Kidney (tissue), 14 donors: ENCODE results near the gene MAP3K14. TPM values are rescaled to one million over a fixed set of nuclear protein-coding genes. Genes with fewer than 3 reads are reported as not detected.

Source experiments
- DNase-seq, 5 donors: peaks; one replicate each; pipeline ENCODE4 v3.0.0-alpha.2; 2013 to 2020
- FAIRE-seq: peaks from 2 replicates; lab custom pipeline; 2012; peaks lifted over from hg19 to GRCh38; lab: Jason Lieb, UNC
- H3K27ac ChIP-seq, 2 donors: one replicate each; pipeline ENCODE4 v1.7.0; 2013; ENCODE audit warnings: low read depth in 2 of 2, low read length in 2 of 2, inconsistent platforms in 1 of 2
- H3K27me3 ChIP-seq: one replicate; pipeline ENCODE4 v1.7.1; 2013; ENCODE audit warnings: low read length, inconsistent platforms; ENCODE audit not compliant: control insufficient read depth, insufficient read depth
- H3K36me3 ChIP-seq, 3 donors: one replicate each; pipeline versions ENCODE4 v1.7.0 to v1.7.1; 2013; ENCODE audit warnings: low read length in 3 of 3, control low read depth in 1 of 3, inconsistent platforms in 1 of 3; ENCODE audit not compliant: insufficient read depth in 3 of 3, control insufficient read depth in 2 of 3
- H3K4me1 ChIP-seq, 3 donors: one replicate each; pipeline versions ENCODE4 v1.7.0 to v1.7.1; 2013; ENCODE audit warnings: low read length in 3 of 3, inconsistent platforms in 1 of 3, low read depth in 1 of 3; ENCODE audit not compliant: control insufficient read depth in 2 of 3, insufficient read depth in 2 of 3
- H3K4me3 ChIP-seq, 3 donors: one replicate each; pipeline versions ENCODE4 v1.7.0 to v1.8.1; 2013; ENCODE audit warnings: low read length in 3 of 3, control low read depth in 1 of 3, inconsistent platforms in 1 of 3
- H3K9ac ChIP-seq, 3 donors: one replicate each; pipeline versions ENCODE4 v1.7.0 to v1.7.1; 2013; ENCODE audit warnings: low read length in 3 of 3, control low read depth in 1 of 3, inconsistent platforms in 1 of 3
- H3K9me3 ChIP-seq, 3 donors: one replicate each; pipeline versions ENCODE4 v1.7.0 to v1.7.1; 2013; ENCODE audit warnings: low read length in 3 of 3, control low read depth in 1 of 3, inconsistent platforms in 1 of 3; ENCODE audit not compliant: control insufficient read depth in 2 of 3, insufficient read depth in 1 of 3
- CTCF ChIP-seq: IDR thresholded peaks from 3 replicates; pipeline ENCODE4 v1.5.1; 2012; ENCODE audit warnings: mild to moderate bottlenecking, moderate library complexity, borderline replicate concordance; ENCODE audit not compliant: insufficient read depth; ENCODE audit errors: extremely low read depth
- intact Hi-C: fragments of 100-400 bp; cut with DNase I; formaldehyde crosslinking; loops from one replicate; pipeline ENCODE4 v1.11.1; 2022
- polyA plus RNA-seq: library from polyadenylated mRNA; stranded (reverse); fragments of 350-450 nt; fragmentation: Illumina TruSeq; extraction: RNeasy Lipid Tissue Mini Kit (QIAGEN cat#74804); gene quantifications from one replicate; pipeline ENCODE4 v1.2.3, GENCODE V29; 2014; ENCODE audit warnings: low read depth, low replicate concordance; ENCODE audit not compliant: insufficient read depth
- total RNA-seq: library from RNA; stranded (reverse); fragmentation: NEBNext Ultra II Directional; extraction: Animal tissue kit (Norgen Biotek cat#: 25700); gene quantifications from one replicate; pipeline ENCODE4 v1.2.1, GENCODE V29; 2021
- donor health status: control.
- donor health status: control.
- donor health status: control.
- donor health status: control.
- donor health status: control.
- donor health status: DM: yes; HTN: yes; CAD: no.
- donor health status: Normal renal cell carcinoma (clear cell type).

The MAP3K14 gene
- total and polyA plus RNA-seq, 2 donors from 2014 or later: 7.6 to 24.5 TPM

DNA sequence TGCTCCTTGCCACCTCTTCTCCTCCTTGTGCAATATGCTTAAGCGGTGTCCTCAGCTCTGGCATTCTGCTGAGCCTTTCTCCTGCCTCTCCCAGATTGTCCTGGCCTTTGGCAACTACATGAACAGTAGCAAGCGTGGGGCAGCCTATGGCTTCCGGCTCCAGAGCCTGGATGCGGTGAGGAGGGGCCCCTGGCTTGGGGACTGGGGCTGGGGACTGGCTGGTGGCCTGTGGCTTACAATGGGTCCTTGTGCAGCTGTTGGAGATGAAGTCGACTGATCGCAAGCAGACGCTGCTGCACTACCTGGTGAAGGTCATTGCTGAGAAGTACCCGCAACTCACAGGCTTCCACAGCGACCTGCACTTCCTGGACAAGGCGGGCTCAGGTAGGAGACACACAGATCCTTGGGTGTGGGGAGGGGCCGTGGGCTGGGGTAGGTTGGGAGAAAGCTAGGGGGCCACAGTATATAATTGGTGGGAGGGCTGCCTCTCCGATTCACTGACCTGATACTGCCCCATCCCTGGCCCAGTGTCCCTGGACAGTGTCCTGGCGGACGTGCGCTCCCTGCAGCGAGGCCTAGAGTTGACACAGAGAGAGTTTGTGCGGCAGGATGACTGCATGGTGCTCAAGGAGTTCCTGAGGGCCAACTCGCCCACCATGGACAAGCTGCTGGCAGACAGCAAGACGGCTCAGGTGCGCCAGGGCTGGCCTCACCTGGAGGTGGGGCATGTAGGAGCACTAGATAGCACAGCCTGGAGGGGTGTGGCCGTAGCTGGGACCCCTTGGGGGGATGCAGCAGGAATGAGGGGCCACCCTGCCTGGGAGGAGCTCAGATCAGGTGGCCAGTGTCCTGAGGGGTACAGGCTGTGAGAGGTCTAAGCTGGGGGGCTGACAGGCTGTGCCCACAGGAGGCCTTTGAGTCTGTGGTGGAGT lies 71.8 kb downstream of the MAP3K14 start:
- TF ChIP-seq CTCF: no peak
- Histone ChIP-seq H3K36me3 (no peaks in the 10 kb centered on the region), H3K9ac (no peak overlapping the region), H3K27me3 (no peaks in the 10 kb centered on the region), H3K9me3 (no peaks in the 10 kb centered on the region), H3K4me3 (no peak overlapping the region), H3K4me1 (peaks cover 0 to 13% (median 0%) of the 10 kb centered on the region in 3 donors), H3K27ac (no peak overlapping the region)
- peak in 1 of 5 donors; percentile 50 for DNase-seq
- no peak for FAIRE-seq
- intact Hi-C loops: no loop called here

DNA sequence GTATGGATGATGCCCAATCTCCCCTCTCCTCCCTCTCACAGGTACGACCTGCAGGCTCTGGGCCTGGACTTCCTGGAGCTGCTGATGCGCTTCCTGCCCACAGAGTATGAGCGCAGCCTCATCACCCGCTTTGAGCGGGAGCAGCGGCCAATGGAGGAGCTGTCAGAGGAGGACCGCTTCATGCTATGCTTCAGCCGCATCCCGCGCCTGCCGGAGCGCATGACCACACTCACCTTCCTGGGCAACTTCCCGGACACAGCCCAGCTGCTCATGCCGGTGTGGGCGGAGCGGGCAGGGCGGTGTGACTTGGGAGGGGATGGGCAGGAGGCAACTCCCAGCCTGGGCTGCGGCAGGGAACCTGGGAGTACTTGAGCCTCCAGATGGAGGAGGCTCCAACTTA lies 73.1 kb downstream of the MAP3K14 start:
- peak in 4 of 5 donors; percentile 85 to 91 (median 86) for DNase-seq
- peaks cover 0 to 13% (median 0%) of the 10 kb centered on the region in 3 donors for H3K4me1 ChIP-seq
- H3K27ac ChIP-seq: no peak overlapping the region

GRCh38 chr17:45242029-45242414 lies 74.8 kb downstream of the MAP3K14 start:
- no peak for TF ChIP-seq CTCF
- intact Hi-C loops: no loop called here
- no peaks in the 10 kb centered on the region for H3K27me3 ChIP-seq
- H3K9me3 ChIP-seq: no peaks in the 10 kb centered on the region
- no peak overlapping the region for H3K27ac ChIP-seq
- no peak overlapping the region for H3K4me3 ChIP-seq
- no peaks in the 10 kb centered on the region for H3K36me3 ChIP-seq
- H3K9ac ChIP-seq: no peak overlapping the region
- no peak for FAIRE-seq
- H3K4me1 ChIP-seq: peaks cover 0 to 13% (median 0%) of the 10 kb centered on the region in 3 donors
- DNase-seq: no peak

More for the DNA sequence above, 73.1 kb downstream of the MAP3K14 start:
- intact Hi-C loops: no loop called here
- no peaks in the 10 kb centered on the region for H3K27me3 ChIP-seq
- no peaks in the 10 kb centered on the region for H3K9me3 ChIP-seq
- no peak for TF ChIP-seq CTCF
- no peak overlapping the region for H3K9ac ChIP-seq
- no peaks in the 10 kb centered on the region for H3K36me3 ChIP-seq
- H3K4me3 ChIP-seq: no peak overlapping the region
- no peak for FAIRE-seq
